Esophagus (tissue), 2 donors: ENCODE results near the gene CHMP4B. TPM values are rescaled to one million over a fixed set of nuclear protein-coding genes. Genes with fewer than 3 reads are reported as not detected.
A peak's percentile ranks its signal among the peaks of the same experiment; 100 is the strongest.

ENCODE experiments used
- H3K27ac ChIP-seq, 2 donors: one replicate each; pipeline ENCODE4 v1.5.1; 2013; ENCODE audit warnings: low read depth in 2 of 2, mild to moderate bottlenecking in 2 of 2, inconsistent platforms in 1 of 2, low read length in 1 of 2, moderate library complexity in 1 of 2
- H3K27me3 ChIP-seq, 2 donors: one replicate each; pipeline ENCODE4 v1.6.1; 2013; ENCODE audit warnings: low read length in 2 of 2, control low read depth in 1 of 2, mild to moderate bottlenecking in 1 of 2; ENCODE audit not compliant: insufficient read depth in 2 of 2, control insufficient read depth in 1 of 2
- H3K36me3 ChIP-seq, 2 donors: one replicate each; pipeline ENCODE4 v1.6.1; 2013; ENCODE audit warnings: low read length in 1 of 2; ENCODE audit not compliant: control insufficient read depth in 2 of 2, insufficient read depth in 2 of 2
- H3K4me1 ChIP-seq, 2 donors: one replicate each; pipeline ENCODE4 v1.6.1; 2013; ENCODE audit warnings: low read length in 1 of 2; ENCODE audit not compliant: control insufficient read depth in 2 of 2, insufficient read depth in 2 of 2
- H3K4me3 ChIP-seq, 2 donors: one replicate each; pipeline ENCODE4 v1.5.1; 2013; ENCODE audit warnings: low read length in 2 of 2, mild to moderate bottlenecking in 2 of 2, low read depth in 1 of 2, moderate library complexity in 1 of 2
- H3K9me3 ChIP-seq, 2 donors: one replicate each; pipeline ENCODE4 v1.6.1; 2013; ENCODE audit warnings: mild to moderate bottlenecking in 2 of 2, low read depth in 1 of 2, low read length in 1 of 2, moderate library complexity in 1 of 2; ENCODE audit not compliant: control insufficient read depth in 2 of 2, insufficient read depth in 1 of 2
- WGBS, 2 donors: extraction: QIAGEN DNeasy Blood & Tissue Kit; methylation state at CpG; one replicate each; pipeline ENCODE4 v1.1.7; 2013; 5-methylcytosine and 5-hydroxymethylcytosine counted together
- polyA plus RNA-seq, 2 donors: library from polyadenylated mRNA; stranded (reverse); fragments of 200-250 nt; gene quantifications; one replicate each; pipeline ENCODE4 v1.2.3, GENCODE V29; 2013
- donor health status: healthy with polysubstance abuse.
- donor health status: Bipolar disorder and iron deficiency.

CHMP4B gene
- polyA plus RNA-seq, 2 donors = 116 to 136 TPM

DNA sequence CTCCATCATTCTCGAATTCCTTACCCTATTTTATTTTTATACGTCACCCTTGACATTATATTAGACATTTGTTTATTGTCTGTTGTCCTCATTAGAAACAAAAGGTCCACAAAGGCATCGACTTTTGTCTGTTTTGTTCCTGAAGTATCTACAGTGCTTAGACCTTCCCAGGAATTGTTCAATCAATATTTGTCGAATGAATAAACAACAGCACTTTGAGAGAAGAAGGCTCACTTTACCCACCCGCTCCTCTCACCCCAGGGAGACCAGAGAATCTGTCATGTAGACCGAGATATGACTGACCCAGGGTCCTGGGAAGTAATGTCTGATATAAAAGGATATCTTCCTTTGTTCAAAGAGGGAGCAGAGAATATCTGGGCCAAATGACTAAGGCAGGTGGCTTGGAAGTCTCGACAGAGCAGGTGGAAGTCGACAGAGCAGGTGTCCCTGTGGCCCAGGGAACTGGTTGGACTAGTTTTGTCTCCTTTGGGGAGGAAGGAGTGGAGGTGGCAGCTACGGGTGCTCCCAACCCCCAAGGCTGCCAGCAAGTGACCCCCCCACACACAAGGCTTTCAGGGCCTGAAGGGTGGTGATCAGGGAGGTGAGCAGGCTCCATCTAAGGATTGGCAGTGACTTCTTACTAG lies 14.8 kb upstream of the CHMP4B start:
- no peaks in the 10 kb centered on the region for H3K36me3 ChIP-seq
- peaks cover 2 to 8% of the 10 kb centered on the region in 2 donors for H3K4me1 ChIP-seq
- H3K4me3 ChIP-seq = no peak overlapping the region
- no peaks in the 10 kb centered on the region for H3K27me3 ChIP-seq
- H3K9me3 ChIP-seq = no peaks in the 10 kb centered on the region
- H3K27ac ChIP-seq = peak overlapping the region; percentile 71 to 90
- 44 to 47% methylated on average over 9 of the region's 9 CpGs for WGBS, 2 donors

DNA sequence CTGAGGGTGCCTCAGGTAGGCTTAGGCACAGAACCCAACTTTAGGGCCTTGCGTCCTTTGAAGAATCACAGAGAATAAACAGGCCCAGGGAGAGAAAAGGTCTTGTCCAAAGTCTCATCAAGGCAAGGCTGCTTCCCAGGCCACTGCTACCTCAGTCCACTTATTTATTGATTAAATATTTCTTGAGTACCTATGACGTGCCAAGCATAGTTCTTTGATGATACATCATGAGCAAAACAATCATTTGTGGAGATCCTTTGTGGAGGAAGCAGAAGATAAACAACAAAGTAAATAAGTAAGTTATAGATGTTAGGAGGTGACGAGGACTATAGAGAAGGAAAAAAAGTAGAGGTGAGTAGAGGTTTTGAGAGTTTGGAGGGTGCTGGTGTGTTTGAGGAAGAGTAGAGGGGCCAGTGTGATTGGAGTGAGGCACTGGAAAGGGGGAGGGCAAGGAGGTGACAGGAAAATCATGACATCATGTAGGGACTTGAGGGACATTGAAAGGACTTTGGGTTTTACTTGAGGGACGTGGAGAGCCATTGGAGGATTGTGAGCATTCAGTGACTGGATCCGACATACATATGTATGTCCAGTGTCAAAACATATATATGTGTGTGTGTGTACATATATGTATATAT lies 14.1 kb upstream of the CHMP4B start:
- WGBS, 2 donors = 81 to 87% methylated on average over 5 of the region's 5 CpGs
- Histone ChIP-seq H3K4me1 (peaks cover 2 to 7% of the 10 kb centered on the region in 2 donors), H3K9me3 (no peaks in the 10 kb centered on the region), H3K27ac (peak overlapping the region; percentile 71 to 90), H3K27me3 (no peaks in the 10 kb centered on the region), H3K36me3 (no peaks in the 10 kb centered on the region), H3K4me3 (no peak overlapping the region)

DNA sequence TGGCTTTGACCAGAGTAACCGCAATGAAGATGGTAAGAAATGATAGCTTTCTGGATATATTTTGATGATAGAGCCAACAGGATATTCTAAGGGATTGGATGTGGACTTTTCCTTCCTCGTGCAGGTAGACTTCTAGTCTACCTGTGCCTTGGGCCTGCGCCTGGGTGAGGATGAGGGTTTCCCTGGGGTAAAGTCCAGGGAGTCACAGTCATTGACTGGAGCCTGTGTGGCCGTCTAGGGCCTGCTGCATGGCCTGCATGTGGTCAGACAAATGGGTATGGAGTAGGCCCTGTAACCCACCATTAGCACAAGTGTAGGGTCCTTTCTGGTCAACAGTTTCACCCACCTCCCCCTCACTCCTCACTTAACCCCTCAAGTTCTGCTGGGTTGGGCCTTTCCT lies 12.7 kb upstream of the CHMP4B start:
- H3K36me3 ChIP-seq = no peaks in the 10 kb centered on the region
- H3K4me1 ChIP-seq = peaks cover 2 to 6% of the 10 kb centered on the region in 2 donors
- no peaks in the 10 kb centered on the region for H3K9me3 ChIP-seq
- peak overlapping the region; percentile 53 to 89 for H3K27ac ChIP-seq
- no peak overlapping the region for H3K4me3 ChIP-seq
- 87 to 93% methylated on average over 4 of the region's 4 CpGs for WGBS, 2 donors
- no peaks in the 10 kb centered on the region for H3K27me3 ChIP-seq

DNA sequence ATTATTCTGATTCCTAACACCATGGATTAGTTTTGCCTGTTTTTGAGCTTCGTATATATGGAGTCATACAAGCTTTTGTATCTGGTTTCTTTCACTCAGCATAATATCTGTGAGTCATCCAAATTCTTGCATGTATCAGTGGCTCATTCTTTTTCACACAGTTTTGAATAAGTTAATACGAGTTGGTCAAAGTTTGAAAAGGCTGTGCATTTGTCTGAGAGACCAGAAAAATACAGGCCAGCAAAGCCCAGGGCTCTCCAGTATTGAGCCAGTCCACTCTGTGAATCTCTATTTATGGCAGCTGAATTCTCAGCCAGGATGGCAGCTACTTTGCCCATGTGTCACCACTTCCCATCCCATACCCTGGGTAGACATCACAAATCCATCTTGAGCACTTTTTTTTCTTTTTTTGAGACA lies 7.2 kb upstream of the CHMP4B start:
- Histone ChIP-seq H3K4me3 (no peak overlapping the region), H3K36me3 (no peaks in the 10 kb centered on the region), H3K27me3 (no peaks in the 10 kb centered on the region), H3K4me1 (peaks cover 0 to 5% of the 10 kb centered on the region in 2 donors), H3K27ac (peak overlapping the region; percentile 78), H3K9me3 (no peaks in the 10 kb centered on the region)
- WGBS, 2 donors = 33 to 41% methylated on average over 2 of the region's 2 CpGs

DNA sequence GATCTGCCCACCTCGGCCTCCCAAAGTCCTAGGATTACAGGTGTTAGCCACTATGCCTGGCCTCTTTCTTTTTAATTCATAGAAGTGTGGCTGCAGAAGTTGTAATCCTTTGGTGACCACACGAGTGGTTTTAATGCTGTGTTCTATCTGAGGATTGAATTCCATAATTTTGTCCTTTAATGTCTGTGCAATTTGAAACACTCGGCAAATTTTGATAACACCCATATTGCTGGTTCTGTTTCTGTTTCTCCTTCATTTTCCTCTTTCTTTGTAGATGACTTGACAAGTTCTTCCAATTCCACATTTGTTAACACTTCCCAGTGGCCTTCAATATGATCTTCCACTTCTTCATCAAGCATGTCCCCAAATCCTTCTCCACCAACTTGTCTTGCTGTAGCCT lies 2.8 kb upstream of the CHMP4B start:
- no peaks in the 10 kb centered on the region for H3K27me3 ChIP-seq
- H3K36me3 ChIP-seq = no peaks in the 10 kb centered on the region
- H3K4me1 ChIP-seq = peaks cover 0 to 5% of the 10 kb centered on the region in 2 donors
- 95 to 99% methylated on average over 3 of the region's 3 CpGs for WGBS, 2 donors
- H3K9me3 ChIP-seq = no peaks in the 10 kb centered on the region
- no peak overlapping the region for H3K27ac ChIP-seq
- H3K4me3 ChIP-seq = no peak overlapping the region

GRCh38 chr20:33810259-33810658 lies 889 bp upstream of the CHMP4B start:
- no peaks in the 10 kb centered on the region for H3K27me3 ChIP-seq
- no peak overlapping the region for H3K27ac ChIP-seq
- 56 to 62% methylated on average over 5 of the region's 5 CpGs for WGBS, 2 donors
- H3K4me3 ChIP-seq = no peak overlapping the region
- H3K36me3 ChIP-seq = peaks cover 0 to under 1% of the 10 kb centered on the region in 2 donors
- H3K9me3 ChIP-seq = no peaks in the 10 kb centered on the region
- H3K4me1 ChIP-seq = peaks cover 5 to 9% of the 10 kb centered on the region in 2 donors

- 0 to 2% methylated on average over 12 of the region's 12 CpGs for WGBS, 2 donors
Measured at GRCh38 chr20:33811776-33812151, 616 bp downstream of the CHMP4B start.

DNA sequence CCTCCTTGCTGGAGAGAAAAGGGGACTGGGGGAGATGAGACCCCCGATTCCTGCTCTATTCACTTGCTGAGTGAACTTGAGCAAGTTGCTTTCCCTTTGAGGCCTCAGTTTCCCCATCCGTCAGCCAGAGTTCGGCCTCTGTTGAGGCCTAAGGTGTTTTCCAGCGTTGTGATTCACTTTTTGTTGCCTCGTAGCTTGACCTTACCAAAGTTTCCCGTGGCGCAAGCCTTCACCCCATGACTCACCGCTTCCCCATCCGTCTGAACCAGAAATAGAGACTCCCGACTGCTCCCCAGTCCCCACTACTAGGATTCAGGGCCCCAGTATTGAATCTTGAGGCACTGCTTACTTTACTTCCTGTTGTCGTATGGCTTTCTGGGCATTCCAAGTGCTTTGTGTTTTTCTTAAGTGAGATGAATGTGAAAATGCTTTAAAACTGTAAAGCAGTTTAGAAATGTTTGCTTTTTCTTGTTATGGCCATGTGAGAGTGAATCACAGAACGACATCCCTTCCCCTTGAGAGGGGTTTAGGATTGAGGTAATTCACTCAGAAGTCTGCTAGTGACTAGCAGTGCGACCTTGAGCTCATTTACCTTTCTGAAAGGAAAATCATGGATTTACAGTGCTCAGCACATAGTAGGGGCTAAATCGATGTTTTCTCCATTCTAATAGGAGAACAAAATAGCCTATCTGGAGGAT lies 1.2 kb downstream of the CHMP4B start:
- Histone ChIP-seq H3K4me3 (peak overlapping the region; percentile 81 to 90), H3K9me3 (no peaks in the 10 kb centered on the region), H3K27ac (peak overlapping the region; percentile 94 to 99), H3K4me1 (peaks cover 6 to 13% of the 10 kb centered on the region in 2 donors), H3K27me3 (no peaks in the 10 kb centered on the region), H3K36me3 (peaks cover 0 to 3% of the 10 kb centered on the region in 2 donors)
- 3 to 4% methylated on average over 14 of the region's 14 CpGs for WGBS, 2 donors

More at GRCh38 chr20:33811776-33812151, 616 bp downstream of the CHMP4B start:
- Histone ChIP-seq H3K4me1 (peaks cover 6 to 13% of the 10 kb centered on the region in 2 donors), H3K27ac (peak overlapping the region; percentile 94 to 99), H3K4me3 (peak overlapping the region; percentile 81 to 90), H3K27me3 (no peaks in the 10 kb centered on the region), H3K9me3 (no peaks in the 10 kb centered on the region), H3K36me3 (peaks cover 0 to 3% of the 10 kb centered on the region in 2 donors)

- WGBS, 2 donors = 16 to 23% methylated on average over 10 of the region's 10 CpGs
- Histone ChIP-seq H3K4me1 (peaks cover 6 to 13% of the 10 kb centered on the region in 2 donors), H3K27me3 (no peaks in the 10 kb centered on the region), H3K36me3 (peaks cover 0 to 3% of the 10 kb centered on the region in 2 donors), H3K4me3 (peak overlapping the region in 1 of 2 donors; percentile 90), H3K9me3 (no peaks in the 10 kb centered on the region), H3K27ac (peak overlapping the region; percentile 94 to 99)
Measured at GRCh38 chr20:33812908-33813462, 1.8 kb downstream of the CHMP4B start.
